ENCODE data around the gene SLC19A3. TPM values are rescaled to one million over a fixed set of nuclear protein-coding genes. Genes with fewer than 3 reads are reported as not detected.

Gene SLC19A3
- total and polyA plus RNA-seq, 2 experiments from 2014 or later: 0.65 to 0.71 TPM

GRCh38 chr2:227707390-227707789 is 10.4 kb downstream of the SLC19A3 start:
- H2AFZ ChIP-seq: no peak overlapping the region
- in situ Hi-C loops (cut with MboI): no loop called here
- no peaks in the 10 kb centered on the region for H3K9me3 ChIP-seq (ENCODE audit: low read depth)
- peaks cover 11% of the 10 kb centered on the region for H3K4me1 ChIP-seq (ENCODE audit: insufficient read depth)
- WGBS, 2 experiments (ENCODE audit: low coverage in 1 of 2, low lambda C conversion rate in 2 of 2, missing lambda C conversion rate in 2 of 2): 95 to 96% methylated on average over 6 of the region's 6 CpGs
- DNase-seq: no peak
- H4K20me1 ChIP-seq (ENCODE audit: insufficient read depth): no peaks in the 10 kb centered on the region
- no peaks in the 10 kb centered on the region for H3K9me2 ChIP-seq (ENCODE audit: insufficient read depth)
- no peaks in the 10 kb centered on the region for H3K36me3 ChIP-seq (ENCODE audit: low read depth)
- H3F3A ChIP-seq (ENCODE audit: insufficient read depth): peaks cover 6% of the 10 kb centered on the region
- no peak overlapping the region for H3K4me2 ChIP-seq (ENCODE audit: unreplicated experiment)
- no peak overlapping the region for H3K9ac ChIP-seq
- no peak overlapping the region for H3K27ac ChIP-seq
- H3K27me3 ChIP-seq (replicated peaks; ENCODE audit: insufficient read depth): no peaks in the 10 kb centered on the region
- TF ChIP-seq EZH2phosphoT487 (IDR thresholded peaks at IDR 0.05; ENCODE audit: insufficient read depth, low read depth) (no peak), EZH2 (IDR thresholded peaks at IDR 0.05; ENCODE audit: insufficient read depth, poor library complexity, severe bottlenecking) (no peak)
- no peak overlapping the region for H3K4me3 ChIP-seq
- H3K79me2 ChIP-seq (ENCODE audit: insufficient read depth): no peaks in the 10 kb centered on the region

- WGBS, 2 experiments (ENCODE audit: low coverage in 1 of 2, low lambda C conversion rate in 2 of 2, missing lambda C conversion rate in 2 of 2): 82 to 84% methylated on average over 4 of the region's 4 CpGs
- H3K27ac ChIP-seq: no peak overlapping the region
- peaks cover 6% of the 10 kb centered on the region for H3F3A ChIP-seq (ENCODE audit: insufficient read depth)
- no peak for DNase-seq
- no peak overlapping the region for H2AFZ ChIP-seq
- H3K4me1 ChIP-seq (ENCODE audit: insufficient read depth): peaks cover 11% of the 10 kb centered on the region
- no peaks in the 10 kb centered on the region for H3K9me2 ChIP-seq (ENCODE audit: insufficient read depth)
- H3K4me3 ChIP-seq: no peak overlapping the region
- H3K9ac ChIP-seq: no peak overlapping the region
- H3K9me3 ChIP-seq (ENCODE audit: low read depth): no peaks in the 10 kb centered on the region
- in situ Hi-C loops (cut with MboI): no loop called here
- no peaks in the 10 kb centered on the region for H3K36me3 ChIP-seq (ENCODE audit: low read depth)
- H4K20me1 ChIP-seq (ENCODE audit: insufficient read depth): no peaks in the 10 kb centered on the region
- no peak overlapping the region for H3K4me2 ChIP-seq (ENCODE audit: unreplicated experiment)
- H3K79me2 ChIP-seq (ENCODE audit: insufficient read depth): no peaks in the 10 kb centered on the region
- TF ChIP-seq EZH2phosphoT487 (IDR thresholded peaks at IDR 0.05; ENCODE audit: insufficient read depth, low read depth) (no peak), EZH2 (IDR thresholded peaks at IDR 0.05; ENCODE audit: insufficient read depth, poor library complexity, severe bottlenecking) (no peak)
- H3K27me3 ChIP-seq (replicated peaks; ENCODE audit: insufficient read depth): no peaks in the 10 kb centered on the region
Measured at GRCh38 chr2:227706859-227707258, 11.0 kb downstream of the SLC19A3 start.

- DNase-seq: peak; percentile 77
- Histone ChIP-seq H3K4me3 (0 out of 2 replicates have a peak overlapping the region, but pooled peaks have one; percentile 40), H3K4me1 (ENCODE audit: insufficient read depth) (peaks cover 11% of the 10 kb centered on the region), H3K9ac (no peak overlapping the region), H3F3A (ENCODE audit: insufficient read depth) (peaks cover 6% of the 10 kb centered on the region), H2AFZ (no peak overlapping the region), H3K36me3 (ENCODE audit: low read depth) (no peaks in the 10 kb centered on the region), H3K27ac (0 out of 2 replicates have a peak overlapping the region, but pooled peaks have one; percentile 19), H3K9me3 (ENCODE audit: low read depth) (no peaks in the 10 kb centered on the region), H3K9me2 (ENCODE audit: insufficient read depth) (no peaks in the 10 kb centered on the region), H3K79me2 (ENCODE audit: insufficient read depth) (no peaks in the 10 kb centered on the region), H4K20me1 (ENCODE audit: insufficient read depth) (no peaks in the 10 kb centered on the region), H3K4me2 (ENCODE audit: unreplicated experiment) (peak overlapping the region; percentile 68), H3K27me3 (replicated peaks; ENCODE audit: insufficient read depth) (no peaks in the 10 kb centered on the region)
- in situ Hi-C loops (cut with MboI): no loop called here
- TF ChIP-seq EZH2 (IDR thresholded peaks at IDR 0.05; ENCODE audit: insufficient read depth, poor library complexity, severe bottlenecking) (no peak), EZH2phosphoT487 (IDR thresholded peaks at IDR 0.05; ENCODE audit: insufficient read depth, low read depth) (no peak)
- WGBS, 2 experiments (ENCODE audit: low coverage in 1 of 2, low lambda C conversion rate in 2 of 2, missing lambda C conversion rate in 2 of 2): 38 to 47% methylated on average over 3 of the region's 3 CpGs
Measured at GRCh38 chr2:227703961-227704360, 13.9 kb downstream of the SLC19A3 start.

GRCh38 chr2:227703280-227703732 is 14.5 kb downstream of the SLC19A3 start:
- peak overlapping the region; percentile 68 for H3K4me2 ChIP-seq (ENCODE audit: unreplicated experiment)
- DNase-seq: peak; percentile 73
- no peaks in the 10 kb centered on the region for H3K9me2 ChIP-seq (ENCODE audit: insufficient read depth)
- no peaks in the 10 kb centered on the region for H3K27me3 ChIP-seq (replicated peaks; ENCODE audit: insufficient read depth)
- H3K36me3 ChIP-seq (ENCODE audit: low read depth): no peaks in the 10 kb centered on the region
- peaks cover 6% of the 10 kb centered on the region for H3F3A ChIP-seq (ENCODE audit: insufficient read depth)
- 0 out of 2 replicates have a peak overlapping the region, but pooled peaks have one; percentile 19 for H3K27ac ChIP-seq
- H3K4me1 ChIP-seq (ENCODE audit: insufficient read depth): peaks cover 11% of the 10 kb centered on the region
- 13 to 14% methylated on average over 4 of the region's 4 CpGs for WGBS, 2 experiments (ENCODE audit: low coverage in 1 of 2, low lambda C conversion rate in 2 of 2, missing lambda C conversion rate in 2 of 2)
- H4K20me1 ChIP-seq (ENCODE audit: insufficient read depth): no peaks in the 10 kb centered on the region
- no peak overlapping the region; the same call in 1 of the 2 replicates for H2AFZ ChIP-seq
- H3K9ac ChIP-seq: no peak overlapping the region
- in situ Hi-C loops (cut with MboI): no loop called here
- H3K79me2 ChIP-seq (ENCODE audit: insufficient read depth): no peaks in the 10 kb centered on the region
- H3K9me3 ChIP-seq (ENCODE audit: low read depth): no peaks in the 10 kb centered on the region
- TF ChIP-seq EZH2phosphoT487 (IDR thresholded peaks at IDR 0.05; ENCODE audit: insufficient read depth, low read depth): no peak
- no peak for TF ChIP-seq EZH2 (IDR thresholded peaks at IDR 0.05; ENCODE audit: insufficient read depth, poor library complexity, severe bottlenecking)
- 0 out of 2 replicates have a peak overlapping the region, but pooled peaks have one; percentile 40 for H3K4me3 ChIP-seq
